AG08396 (cell line): ENCODE data around the gene TGM2.

Experiments
- DNase-seq: peaks from one replicate; pipeline ENCODE4 v3.0.0; 2012; ENCODE audit warnings: low spot score, mixed read lengths

Gene TGM2

GRCh38 chr20:38091441-38092216, 73.4 kb downstream of the TGM2 start:
- no peak for DNase-seq

GRCh38 chr20:38090061-38090460, 75.0 kb downstream of the TGM2 start:
- DNase-seq, result no peak

- no peak for DNase-seq
Observed at GRCh38 chr20:38089500-38089899, 75.6 kb downstream of the TGM2 start.

- no peak for DNase-seq
Observed at GRCh38 chr20:38085026-38085425, 80.0 kb downstream of the TGM2 start.

- DNase-seq, result peak; percentile 64
Observed at GRCh38 chr20:38084425-38084951, 80.6 kb downstream of the TGM2 start.

- no peak for DNase-seq
Observed at GRCh38 chr20:38083338-38084048, 81.6 kb downstream of the TGM2 start.

- DNase-seq, result no peak
Observed at GRCh38 chr20:38082894-38083293, 82.2 kb downstream of the TGM2 start.

GRCh38 chr20:38081575-38081974, 83.5 kb downstream of the TGM2 start:
- no peak for DNase-seq

- DNase-seq, result no peak
Observed at GRCh38 chr20:38079353-38079752, 85.7 kb downstream of the TGM2 start.

- DNase-seq, result no peak
Observed at GRCh38 chr20:38078084-38078483, 87.0 kb downstream of the TGM2 start.
